Panc1 (cell line): ENCODE measurements around the gene MCM7.

Experiments
- POLR2AphosphoS5 ChIP-seq: IDR thresholded peaks from 2 replicates; pipeline ENCODE4 v1.6.1; 2012; ENCODE audit warnings: mild to moderate bottlenecking, low read depth, low read length, moderate library complexity
- SIN3A ChIP-seq: IDR thresholded peaks from 2 replicates; pipeline ENCODE4 v1.6.1; 2012; ENCODE audit warnings: low read depth, mild to moderate bottlenecking, low read length, moderate library complexity, borderline replicate concordance; ENCODE audit not compliant: insufficient read depth
- TCF7L2 ChIP-seq: IDR thresholded peaks from 2 replicates; pipeline ENCODE4 v1.6.1; 2011; ENCODE audit warnings: mild to moderate bottlenecking, low read depth, low read length, inconsistent platforms
- TF ChIP-seq, protein P1 (sequence below): fragments of 450-650 bp; IDR thresholded peaks from 2 replicates; pipeline ENCODE4 v1.5.1; 2017; ENCODE audit warnings: mild to moderate bottlenecking
- TF ChIP-seq, protein P2 (sequence below), 2 experiments: IDR thresholded peaks; 2 replicates each; pipeline ENCODE4 v1.6.1; 2011 to 2012; ENCODE audit warnings: low read depth in 2 of 2, control low read depth in 1 of 2, low read length in 1 of 2, mild to moderate bottlenecking in 1 of 2, moderate library complexity in 1 of 2; ENCODE audit not compliant: insufficient read depth in 1 of 2

- TF ChIP-seq, protein P1, sequence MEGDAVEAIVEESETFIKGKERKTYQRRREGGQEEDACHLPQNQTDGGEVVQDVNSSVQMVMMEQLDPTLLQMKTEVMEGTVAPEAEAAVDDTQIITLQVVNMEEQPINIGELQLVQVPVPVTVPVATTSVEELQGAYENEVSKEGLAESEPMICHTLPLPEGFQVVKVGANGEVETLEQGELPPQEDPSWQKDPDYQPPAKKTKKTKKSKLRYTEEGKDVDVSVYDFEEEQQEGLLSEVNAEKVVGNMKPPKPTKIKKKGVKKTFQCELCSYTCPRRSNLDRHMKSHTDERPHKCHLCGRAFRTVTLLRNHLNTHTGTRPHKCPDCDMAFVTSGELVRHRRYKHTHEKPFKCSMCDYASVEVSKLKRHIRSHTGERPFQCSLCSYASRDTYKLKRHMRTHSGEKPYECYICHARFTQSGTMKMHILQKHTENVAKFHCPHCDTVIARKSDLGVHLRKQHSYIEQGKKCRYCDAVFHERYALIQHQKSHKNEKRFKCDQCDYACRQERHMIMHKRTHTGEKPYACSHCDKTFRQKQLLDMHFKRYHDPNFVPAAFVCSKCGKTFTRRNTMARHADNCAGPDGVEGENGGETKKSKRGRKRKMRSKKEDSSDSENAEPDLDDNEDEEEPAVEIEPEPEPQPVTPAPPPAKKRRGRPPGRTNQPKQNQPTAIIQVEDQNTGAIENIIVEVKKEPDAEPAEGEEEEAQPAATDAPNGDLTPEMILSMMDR, result no peak
- TF ChIP-seq, protein P2, sequence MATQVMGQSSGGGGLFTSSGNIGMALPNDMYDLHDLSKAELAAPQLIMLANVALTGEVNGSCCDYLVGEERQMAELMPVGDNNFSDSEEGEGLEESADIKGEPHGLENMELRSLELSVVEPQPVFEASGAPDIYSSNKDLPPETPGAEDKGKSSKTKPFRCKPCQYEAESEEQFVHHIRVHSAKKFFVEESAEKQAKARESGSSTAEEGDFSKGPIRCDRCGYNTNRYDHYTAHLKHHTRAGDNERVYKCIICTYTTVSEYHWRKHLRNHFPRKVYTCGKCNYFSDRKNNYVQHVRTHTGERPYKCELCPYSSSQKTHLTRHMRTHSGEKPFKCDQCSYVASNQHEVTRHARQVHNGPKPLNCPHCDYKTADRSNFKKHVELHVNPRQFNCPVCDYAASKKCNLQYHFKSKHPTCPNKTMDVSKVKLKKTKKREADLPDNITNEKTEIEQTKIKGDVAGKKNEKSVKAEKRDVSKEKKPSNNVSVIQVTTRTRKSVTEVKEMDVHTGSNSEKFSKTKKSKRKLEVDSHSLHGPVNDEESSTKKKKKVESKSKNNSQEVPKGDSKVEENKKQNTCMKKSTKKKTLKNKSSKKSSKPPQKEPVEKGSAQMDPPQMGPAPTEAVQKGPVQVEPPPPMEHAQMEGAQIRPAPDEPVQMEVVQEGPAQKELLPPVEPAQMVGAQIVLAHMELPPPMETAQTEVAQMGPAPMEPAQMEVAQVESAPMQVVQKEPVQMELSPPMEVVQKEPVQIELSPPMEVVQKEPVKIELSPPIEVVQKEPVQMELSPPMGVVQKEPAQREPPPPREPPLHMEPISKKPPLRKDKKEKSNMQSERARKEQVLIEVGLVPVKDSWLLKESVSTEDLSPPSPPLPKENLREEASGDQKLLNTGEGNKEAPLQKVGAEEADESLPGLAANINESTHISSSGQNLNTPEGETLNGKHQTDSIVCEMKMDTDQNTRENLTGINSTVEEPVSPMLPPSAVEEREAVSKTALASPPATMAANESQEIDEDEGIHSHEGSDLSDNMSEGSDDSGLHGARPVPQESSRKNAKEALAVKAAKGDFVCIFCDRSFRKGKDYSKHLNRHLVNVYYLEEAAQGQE (IDR thresholded peaks at IDR 0.05; ENCODE audit: insufficient read depth in 1 of 2, low read depth in 2 of 2, low read length in 1 of 2), result no peak
- TF ChIP-seq SIN3A (no peak), POLR2AphosphoS5 (no peak), TCF7L2 (no peak)
Measured at GRCh38 chr7:100109521-100110163, 8.4 kb upstream of the MCM7 start.
